Right atrium auricular region (tissue), 2 donors: ENCODE measurements around the gene DYNC1I1. TPM values are rescaled to one million over a fixed set of nuclear protein-coding genes. Genes with fewer than 3 reads are reported as not detected.

Source experiments
- DNase-seq: peaks from one replicate; pipeline ENCODE4 v3.0.0-alpha.2; 2019; ENCODE audit warnings: low spot score
- H3K27ac ChIP-seq, 2 donors: fragments of 200-600 bp; sonication (generic); 1 replicate in 1 of 2; 2 replicates in 1 of 2; pipeline ENCODE4 v1.5.1; 2016 to 2019
- H3K27me3 ChIP-seq, 2 donors: fragments of 200-600 bp; sonication (generic); one replicate each; pipeline versions ENCODE4 v1.5.1 to v1.6.0; 2017 to 2019
- H3K36me3 ChIP-seq: fragments of 200-600 bp; sonication (generic); one replicate; pipeline ENCODE4 v1.5.1; 2016
- H3K4me1 ChIP-seq, 2 donors: fragments of 200-600 bp; sonication (generic); one replicate each; pipeline versions ENCODE4 v1.5.1 to v1.6.0; 2017 to 2019
- H3K4me3 ChIP-seq, 2 donors: fragments of 200-600 bp; sonication (generic); 1 replicate in 1 of 2; 2 replicates in 1 of 2; pipeline ENCODE4 v1.5.1; 2017 to 2019; ENCODE audit warnings: mild to moderate bottlenecking in 1 of 2, moderate library complexity in 1 of 2
- H3K9me3 ChIP-seq, 2 donors: fragments of 200-600 bp; sonication (generic); one replicate each; pipeline ENCODE4 v1.5.1; 2019
- CTCF ChIP-seq, 2 donors: fragments of 200-600 bp; sonication (generic); IDR thresholded peaks; one replicate each; pipeline ENCODE4 v1.5.1; 2019; ENCODE audit warnings: antibody characterized with exemption in 2 of 2
- total RNA-seq, 2 donors: library from RNA; depleted of rRNA; stranded (reverse); fragments of >200 nt; gene quantifications; one replicate each; pipeline ENCODE4 v1.1.0, GENCODE V29; 2016

DYNC1I1 gene
- total RNA-seq, 2 donors from 2014 or later: 14.1 to 41.3 TPM

- TF ChIP-seq CTCF (IDR thresholded peaks at IDR 0.05): no peak
- Histone ChIP-seq H3K9me3 (no peaks in the 10 kb centered on the region), H3K36me3 (no peaks in the 10 kb centered on the region), H3K4me3 (no peak overlapping the region), H3K27ac (no peak overlapping the region), H3K27me3 (no peaks in the 10 kb centered on the region), H3K4me1 (no peaks in the 10 kb centered on the region)
- no peak for DNase-seq
These were observed 29.9 kb downstream of the DYNC1I1 start for GRCh38 chr7:95802270-95802669.

- no peaks in the 10 kb centered on the region for H3K27me3 ChIP-seq
- no peaks in the 10 kb centered on the region for H3K36me3 ChIP-seq
- no peaks in the 10 kb centered on the region for H3K4me1 ChIP-seq
- no peak for DNase-seq
- no peaks in the 10 kb centered on the region for H3K9me3 ChIP-seq
- no peak for TF ChIP-seq CTCF (IDR thresholded peaks at IDR 0.05)
- H3K27ac ChIP-seq: no peak overlapping the region
- H3K4me3 ChIP-seq: no peak overlapping the region
These were observed 31.7 kb downstream of the DYNC1I1 start for GRCh38 chr7:95804052-95804451.

GRCh38 chr7:95805909-95806308 lies 33.6 kb downstream of the DYNC1I1 start:
- no peak overlapping the region for H3K27ac ChIP-seq
- DNase-seq: no peak
- TF ChIP-seq CTCF (IDR thresholded peaks at IDR 0.05): no peak

GRCh38 chr7:95808396-95808795 lies 36.0 kb downstream of the DYNC1I1 start:
- H3K36me3 ChIP-seq: no peaks in the 10 kb centered on the region
- no peak overlapping the region for H3K4me3 ChIP-seq
- H3K4me1 ChIP-seq: no peaks in the 10 kb centered on the region
- H3K9me3 ChIP-seq: no peaks in the 10 kb centered on the region
- no peak for DNase-seq
- H3K27me3 ChIP-seq: no peaks in the 10 kb centered on the region
- TF ChIP-seq CTCF (IDR thresholded peaks at IDR 0.05): no peak
- H3K27ac ChIP-seq: no peak overlapping the region

More at GRCh38 chr7:95805909-95806308, 33.6 kb downstream of the DYNC1I1 start:
- Histone ChIP-seq H3K4me3 (no peak overlapping the region), H3K4me1 (no peaks in the 10 kb centered on the region), H3K36me3 (no peaks in the 10 kb centered on the region), H3K27me3 (no peaks in the 10 kb centered on the region), H3K9me3 (no peaks in the 10 kb centered on the region)

DNA sequence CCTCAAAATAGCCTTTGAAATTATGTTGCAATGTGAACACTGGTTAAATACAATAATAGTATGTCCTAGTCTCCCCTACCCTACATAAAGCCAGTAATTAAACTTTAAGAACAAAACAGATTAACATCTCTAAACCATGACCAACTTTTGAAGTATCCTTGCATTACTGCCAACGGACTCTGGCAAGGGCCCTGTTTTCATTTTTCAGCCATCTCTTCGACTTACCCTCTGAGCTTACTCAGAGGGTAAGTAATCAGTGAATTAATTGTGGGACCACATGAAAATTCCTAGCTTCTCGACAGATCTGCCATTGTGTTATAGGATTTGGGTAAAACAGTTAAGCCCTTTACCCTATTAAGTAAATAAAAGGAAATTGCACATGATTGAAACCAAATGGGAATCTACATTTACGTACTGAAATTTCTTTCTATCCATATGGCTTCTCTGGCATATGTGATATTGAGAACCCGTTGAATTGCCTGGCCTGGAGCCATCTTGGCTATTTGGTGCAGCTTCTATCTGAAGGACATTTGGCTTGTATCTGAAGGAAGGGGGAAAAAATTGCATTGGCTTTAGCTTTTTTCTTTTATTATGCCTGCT lies 39.6 kb downstream of the DYNC1I1 start:
- no peak for DNase-seq
- Histone ChIP-seq H3K4me3 (no peak overlapping the region), H3K36me3 (no peaks in the 10 kb centered on the region), H3K27me3 (no peaks in the 10 kb centered on the region), H3K9me3 (no peaks in the 10 kb centered on the region), H3K27ac (no peak overlapping the region), H3K4me1 (no peaks in the 10 kb centered on the region)
- no peak for TF ChIP-seq CTCF (IDR thresholded peaks at IDR 0.05)

DNA sequence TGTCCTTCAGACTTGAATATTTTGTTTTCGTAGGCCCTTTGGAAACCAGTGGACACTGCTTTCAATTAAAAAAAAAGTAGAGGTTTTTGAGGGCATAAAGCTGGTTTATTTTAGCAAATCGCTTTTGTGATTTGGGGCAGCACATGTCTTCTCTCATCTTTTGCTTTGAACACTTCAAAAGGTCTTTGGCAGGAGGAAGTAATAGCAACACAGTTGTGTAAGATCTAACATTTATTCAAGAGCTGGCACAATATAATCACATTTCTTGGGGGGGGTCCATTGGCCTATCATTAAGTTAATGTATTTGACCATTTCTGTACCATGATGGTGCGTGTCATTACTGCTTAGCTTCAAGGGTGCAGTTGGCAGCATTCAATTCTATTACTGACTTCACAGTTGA lies 42.4 kb downstream of the DYNC1I1 start:
- Histone ChIP-seq H3K36me3 (no peaks in the 10 kb centered on the region), H3K27me3 (no peaks in the 10 kb centered on the region), H3K27ac (no peak overlapping the region), H3K4me3 (no peak overlapping the region), H3K4me1 (no peaks in the 10 kb centered on the region), H3K9me3 (no peaks in the 10 kb centered on the region)
- no peak for TF ChIP-seq CTCF (IDR thresholded peaks at IDR 0.05)
- DNase-seq: no peak
